GM21723 (cell line): ENCODE measurements around the gene HOXD3.

ENCODE experiments used
- ATAC-seq: cut with Tn5 transposase; IDR thresholded peaks from one replicate; pipeline ENCODE4 v1.9.1; 2021; ENCODE audit warnings: mild to moderate bottlenecking, moderate library complexity; ENCODE audit not compliant: unreplicated experiment

HOXD3 gene

DNA sequence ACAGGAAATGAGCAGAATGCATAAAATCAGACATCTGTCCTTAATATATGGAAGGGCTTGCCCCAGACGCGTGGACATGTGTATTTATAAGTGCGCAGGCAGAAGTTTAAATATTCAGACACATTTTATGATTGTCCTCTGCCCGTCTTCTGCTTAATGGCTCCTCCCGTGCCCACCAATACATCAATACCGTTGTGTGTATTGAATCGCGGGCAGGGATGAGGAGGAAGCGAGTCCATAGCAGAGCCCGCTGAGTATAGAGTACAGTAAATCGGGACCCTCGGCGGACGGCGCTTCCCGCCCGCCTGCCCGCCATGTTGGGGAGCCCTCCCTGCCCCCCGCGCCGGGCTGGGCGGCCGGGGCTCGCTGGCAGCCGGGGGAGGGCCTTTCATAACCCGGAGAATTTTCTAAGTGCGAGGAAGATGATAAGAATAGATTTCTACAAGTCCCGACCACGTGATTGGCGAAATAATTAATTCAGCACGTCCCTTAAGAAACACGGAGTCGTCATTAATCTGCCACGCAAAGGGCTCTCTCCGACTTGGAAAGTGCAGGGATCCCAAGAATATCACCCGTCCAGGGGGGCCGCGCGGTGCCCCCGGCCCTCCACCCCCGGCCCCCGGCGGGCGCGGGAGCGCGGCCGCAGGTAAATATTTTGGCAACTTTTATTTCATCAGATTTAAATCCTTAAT is at the start of gene HOXD3:
HOXD3 (plus strand) TSS at position 501 of the 692 bp plus-strand sequence. CDS start 11,808 bp downstream, outside the sequence.
- no peak for ATAC-seq

GRCh38 chr2:176107731-176108181 is 49.4 kb upstream of the HOXD3 start:
- ATAC-seq: no peak

- ATAC-seq: no peak
Measured at GRCh38 chr2:176109192-176109901, 47.8 kb upstream of the HOXD3 start.

DNA sequence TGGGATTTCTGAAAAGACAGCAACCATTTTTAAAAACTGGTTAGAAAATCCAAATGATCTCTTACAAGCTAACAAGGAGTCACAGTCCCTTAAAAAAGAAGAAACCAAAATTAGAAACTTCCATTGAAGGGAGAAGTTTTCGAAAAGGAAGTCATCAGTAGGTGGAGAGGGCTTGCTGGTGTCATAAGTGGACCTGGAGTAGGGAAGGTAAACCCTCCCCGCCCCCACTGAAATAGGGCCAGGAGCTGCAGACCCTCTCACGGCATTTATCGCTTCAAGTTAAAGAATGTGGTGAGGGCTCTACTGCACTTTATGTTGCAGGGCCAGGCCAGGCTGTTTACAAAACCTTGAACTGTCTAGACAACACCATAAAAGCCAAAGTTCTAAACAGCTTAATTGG is 47.2 kb upstream of the HOXD3 start:
- no peak for ATAC-seq

GRCh38 chr2:176110415-176111308 is 46.4 kb upstream of the HOXD3 start:
- no peak for ATAC-seq

DNA sequence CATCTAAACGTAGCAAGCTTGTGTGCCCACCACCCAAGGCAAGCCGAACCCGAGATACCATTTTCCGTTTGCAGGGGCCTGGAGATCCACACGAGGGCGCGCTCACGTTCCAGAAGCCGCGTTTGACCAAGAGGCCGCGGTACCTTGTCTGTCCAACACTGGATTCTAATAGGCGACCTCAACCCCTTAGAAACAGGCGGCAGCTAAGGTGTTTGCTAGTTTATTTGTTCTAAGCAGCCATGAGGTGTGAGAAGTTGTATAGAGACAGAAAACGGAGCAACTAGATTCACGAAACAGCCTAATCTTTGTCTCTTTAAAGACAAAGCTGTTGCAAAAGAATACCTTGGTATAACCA is 45.8 kb upstream of the HOXD3 start:
- no peak for ATAC-seq

DNA sequence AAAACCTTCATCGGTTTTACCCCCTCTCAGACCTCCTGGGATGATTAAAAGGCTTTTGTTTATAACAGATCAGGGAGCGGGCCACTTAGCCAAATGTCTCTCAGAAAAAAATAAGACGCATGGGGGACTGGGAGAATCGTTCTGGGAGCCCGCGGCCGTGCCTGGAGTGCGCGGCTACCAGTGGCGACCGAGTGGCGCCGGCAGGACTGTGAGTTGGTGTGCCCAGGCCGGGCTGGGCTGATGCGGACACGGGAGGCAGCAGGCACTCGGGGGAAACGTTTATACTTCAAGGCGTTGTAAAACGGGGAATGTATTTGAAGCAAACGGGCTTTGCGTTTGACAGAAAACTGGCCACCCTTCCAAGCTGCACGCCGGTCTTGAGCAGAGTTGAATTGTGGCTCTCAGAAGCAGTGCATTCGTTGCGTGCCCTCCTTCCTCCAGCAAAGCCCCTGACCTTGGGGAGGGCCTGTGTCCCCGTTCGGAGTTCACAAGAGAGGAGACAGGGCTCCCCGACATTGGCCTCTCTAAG is 45.2 kb upstream of the HOXD3 start:
- ATAC-seq: no peak

DNA sequence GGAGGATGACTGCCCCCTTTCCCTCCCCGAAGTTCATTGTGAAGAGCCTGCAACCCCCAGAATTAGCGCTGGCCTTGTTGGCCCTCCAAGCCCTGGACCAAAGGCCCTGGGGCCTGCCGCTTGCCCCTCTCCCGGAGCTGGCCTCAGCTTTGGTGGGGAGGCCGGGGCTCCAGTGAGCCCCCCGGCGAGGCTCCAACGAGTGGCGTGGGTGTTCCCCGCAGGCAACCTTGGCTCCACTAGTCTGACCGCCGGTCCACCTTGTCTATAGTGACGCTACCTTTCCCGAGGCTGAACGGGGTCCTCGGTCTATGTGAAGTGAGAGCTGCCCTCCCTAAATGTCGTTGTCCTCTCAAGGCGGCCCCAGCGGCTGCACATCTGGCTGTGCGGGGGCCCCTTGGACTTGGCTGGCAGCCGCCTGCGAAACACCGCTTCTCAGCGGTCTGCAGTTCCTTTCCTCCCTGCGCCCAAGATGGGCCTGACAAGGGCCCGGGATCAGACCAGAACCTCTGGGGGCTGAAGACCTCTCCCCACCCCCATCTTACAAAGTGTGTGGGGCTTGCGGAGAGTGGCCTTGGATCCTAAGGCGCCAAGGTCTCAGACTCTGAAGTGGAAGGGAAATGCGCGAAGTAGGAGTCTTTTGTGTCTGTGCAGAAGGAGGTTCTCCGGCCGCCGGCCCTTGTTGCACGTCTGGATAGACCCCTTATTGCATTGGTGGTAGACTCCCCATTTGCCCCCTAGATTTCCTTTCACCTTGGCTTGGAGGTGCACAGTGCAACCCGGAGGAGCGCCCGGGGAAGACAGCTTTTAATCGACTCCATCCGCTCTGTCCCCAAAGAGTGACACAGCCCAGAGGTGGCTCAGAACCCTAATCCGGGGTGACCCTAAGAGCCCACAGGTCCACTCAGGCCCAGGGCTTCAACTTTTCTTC is 44.5 kb upstream of the HOXD3 start:
- no peak for ATAC-seq

DNA sequence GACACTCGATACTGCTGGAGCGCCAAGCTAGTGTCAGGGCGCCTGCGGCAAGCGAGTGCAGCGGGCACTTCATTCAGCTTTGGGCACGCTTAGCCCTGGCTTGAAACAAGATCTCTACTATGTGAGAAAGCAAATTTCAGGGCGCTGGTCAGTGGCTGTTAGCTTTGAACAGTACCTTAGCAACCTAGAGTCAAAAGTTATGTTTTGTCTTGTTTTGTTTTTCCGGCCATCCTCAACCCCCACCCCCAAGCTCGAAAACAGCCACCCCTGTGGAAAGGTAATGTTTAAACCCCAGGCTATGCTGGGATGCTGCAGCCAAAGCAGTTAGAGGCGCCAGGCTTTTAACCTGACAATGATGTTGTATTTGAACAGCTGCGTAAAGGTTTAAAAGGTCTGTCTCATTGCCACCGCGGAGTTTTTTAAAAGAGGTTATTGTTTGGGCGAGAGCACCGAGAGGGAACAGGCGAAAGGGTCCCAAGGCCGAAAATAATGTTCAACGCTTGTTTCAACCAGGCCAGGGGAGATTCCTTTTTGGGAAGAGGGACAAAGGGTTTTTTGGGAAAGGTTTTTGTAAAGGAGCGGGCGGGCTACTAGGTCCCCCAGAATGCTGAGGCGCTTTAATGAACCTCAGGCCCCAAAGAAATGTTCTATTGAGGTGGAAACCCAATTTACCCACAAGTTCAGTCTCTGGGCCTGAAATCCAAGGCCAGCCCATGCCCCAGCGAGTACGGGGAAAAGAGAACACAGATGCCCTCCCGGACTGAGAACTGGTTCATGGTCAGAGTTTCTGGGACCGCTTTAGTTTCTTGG is 42.8 kb upstream of the HOXD3 start:
- ATAC-seq: no peak

DNA sequence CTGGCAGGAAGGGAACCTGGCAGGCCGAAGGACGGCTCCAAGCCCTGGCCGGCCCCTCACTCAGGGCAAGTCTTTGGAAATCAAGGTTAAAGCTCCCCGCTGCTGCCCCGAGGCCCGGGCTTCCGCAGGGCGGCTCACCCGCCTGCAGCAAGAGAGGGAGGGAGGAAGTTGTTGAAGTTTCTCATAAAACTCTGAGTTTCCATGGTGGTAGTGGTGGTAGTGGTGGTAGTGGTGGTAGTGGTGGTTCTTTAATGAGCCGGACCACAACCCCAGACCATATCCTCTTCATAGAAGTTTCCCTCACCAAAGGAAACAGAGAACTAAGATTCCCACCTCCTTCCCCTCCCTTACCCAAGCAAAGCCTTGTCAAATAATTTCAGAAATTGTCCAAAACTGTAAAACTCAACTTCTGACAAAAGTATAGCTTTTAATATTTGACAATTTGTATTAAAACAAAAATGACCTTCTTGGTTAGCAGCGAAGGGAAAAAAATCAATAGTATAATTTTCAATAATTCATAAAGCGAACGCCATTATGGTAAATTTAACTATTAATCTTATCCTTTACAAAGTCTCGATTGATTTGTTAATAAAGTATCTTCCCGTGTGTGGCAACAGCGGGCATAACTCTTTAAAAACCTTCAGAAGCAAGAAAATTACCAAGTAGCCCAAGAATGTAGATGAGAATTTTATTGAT is 42.0 kb upstream of the HOXD3 start:
- no peak for ATAC-seq

- no peak for ATAC-seq
Measured at GRCh38 chr2:176115883-176116813, 41.0 kb upstream of the HOXD3 start, which contains the start of gene HOXD10. TSS of gene HOXD10 (plus strand) at chr2:176116778. CDS start at chr2:176116834, 56 bp downstream.

GRCh38 chr2:176117162-176117822 is 39.8 kb upstream of the HOXD3 start:
- ATAC-seq: no peak

DNA sequence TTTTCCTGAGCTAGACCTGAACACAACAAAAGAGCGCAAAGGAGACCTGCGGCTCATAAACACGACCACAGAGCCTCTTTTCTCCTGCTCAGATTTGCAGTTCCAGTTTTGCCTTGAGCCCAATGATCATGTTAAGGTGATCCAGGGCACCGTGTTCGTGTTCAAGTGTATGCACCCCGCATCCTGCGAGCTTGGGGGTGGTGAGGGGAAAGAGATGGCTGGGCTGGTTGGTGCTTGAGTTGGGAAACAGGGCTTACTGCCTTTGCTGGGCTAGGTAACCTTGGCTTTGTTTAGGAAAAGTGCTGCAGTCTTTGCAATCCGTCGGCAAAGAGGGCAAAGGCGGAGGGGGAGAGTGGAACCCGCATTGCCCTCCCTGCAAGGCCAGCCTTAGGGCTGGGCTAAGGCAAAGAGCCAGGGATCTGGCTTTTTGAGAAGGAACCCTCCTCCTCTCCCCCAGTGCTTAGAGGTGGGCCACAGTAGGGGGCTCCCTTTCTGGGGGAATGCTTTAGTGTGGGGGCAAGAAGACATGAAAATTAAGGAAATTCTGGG is 39.2 kb upstream of the HOXD3 start:
- ATAC-seq: no peak

GRCh38 chr2:176118601-176119339 is 38.3 kb upstream of the HOXD3 start:
- no peak for ATAC-seq

GRCh38 chr2:176120364-176121189 is 36.5 kb upstream of the HOXD3 start:
- no peak for ATAC-seq
